GM18498 (cell line): Measurements from ENCODE around the gene PNPLA2.

ENCODE experiments used
- ATAC-seq: cut with Tn5 transposase; IDR thresholded peaks from one replicate; pipeline ENCODE4 v1.9.1; 2021; ENCODE audit warnings: mild to moderate bottlenecking, moderate library complexity; ENCODE audit not compliant: unreplicated experiment

PNPLA2 gene

GRCh38 chr11:798093-798713, 20.5 kb upstream of the PNPLA2 start, which contains the start of gene SLC25A22:
Gene SLC25A22 (minus strand): TSS chr11:798281. CDS start chr11:795006, 3,275 bp downstream.
- peak; percentile 67 for ATAC-seq

GRCh38 chr11:799641-800316, 18.9 kb upstream of the PNPLA2 start:
- no peak for ATAC-seq

- ATAC-seq, result no peak
Observed at GRCh38 chr11:800473-800872, 18.2 kb upstream of the PNPLA2 start.

GRCh38 chr11:801097-801780, 17.5 kb upstream of the PNPLA2 start:
- ATAC-seq, result no peak

- ATAC-seq, result no peak
Observed at GRCh38 chr11:802018-802617, 16.6 kb upstream of the PNPLA2 start.

GRCh38 chr11:802693-803466, 15.8 kb upstream of the PNPLA2 start:
- no peak for ATAC-seq

- no peak for ATAC-seq
Observed at GRCh38 chr11:803467-803742, 15.3 kb upstream of the PNPLA2 start.

GRCh38 chr11:803770-804598, 14.7 kb upstream of the PNPLA2 start:
- no peak for ATAC-seq

- ATAC-seq, result no peak
Observed at GRCh38 chr11:804599-804964, 14.1 kb upstream of the PNPLA2 start.

GRCh38 chr11:808427-809286, 10.1 kb upstream of the PNPLA2 start:
- ATAC-seq, result no peak

GRCh38 chr11:809287-810039, 9.3 kb upstream of the PNPLA2 start, which contains the start of gene RPLP2:
Gene RPLP2 (plus strand): TSS chr11:809967. CDS start chr11:810235, 268 bp downstream.
- ATAC-seq, result peak; percentile 76

GRCh38 chr11:810040-810567, 8.6 kb upstream of the PNPLA2 start:
- no peak for ATAC-seq

GRCh38 chr11:811446-812245, 7.1 kb upstream of the PNPLA2 start:
- ATAC-seq, result no peak

- ATAC-seq, result no peak
Observed at GRCh38 chr11:812390-812789, 6.3 kb upstream of the PNPLA2 start.

GRCh38 chr11:813072-813455, 5.7 kb upstream of the PNPLA2 start:
- no peak for ATAC-seq

GRCh38 chr11:813456-814096, 5.1 kb upstream of the PNPLA2 start:
- ATAC-seq, result no peak
